SH-SY5Y (cell line): ENCODE results near the gene MROH7.

Source experiments
- GATA2 ChIP-seq: IDR thresholded peaks from 2 replicates; pipeline ENCODE4 v1.6.1; 2011; ENCODE audit warnings: mild to moderate bottlenecking, low read depth, low read length
- GATA3 ChIP-seq: IDR thresholded peaks from 2 replicates; pipeline ENCODE4 v1.6.1; 2011; ENCODE audit warnings: low read depth, mild to moderate bottlenecking, low read length, moderate library complexity

MROH7 gene

DNA sequence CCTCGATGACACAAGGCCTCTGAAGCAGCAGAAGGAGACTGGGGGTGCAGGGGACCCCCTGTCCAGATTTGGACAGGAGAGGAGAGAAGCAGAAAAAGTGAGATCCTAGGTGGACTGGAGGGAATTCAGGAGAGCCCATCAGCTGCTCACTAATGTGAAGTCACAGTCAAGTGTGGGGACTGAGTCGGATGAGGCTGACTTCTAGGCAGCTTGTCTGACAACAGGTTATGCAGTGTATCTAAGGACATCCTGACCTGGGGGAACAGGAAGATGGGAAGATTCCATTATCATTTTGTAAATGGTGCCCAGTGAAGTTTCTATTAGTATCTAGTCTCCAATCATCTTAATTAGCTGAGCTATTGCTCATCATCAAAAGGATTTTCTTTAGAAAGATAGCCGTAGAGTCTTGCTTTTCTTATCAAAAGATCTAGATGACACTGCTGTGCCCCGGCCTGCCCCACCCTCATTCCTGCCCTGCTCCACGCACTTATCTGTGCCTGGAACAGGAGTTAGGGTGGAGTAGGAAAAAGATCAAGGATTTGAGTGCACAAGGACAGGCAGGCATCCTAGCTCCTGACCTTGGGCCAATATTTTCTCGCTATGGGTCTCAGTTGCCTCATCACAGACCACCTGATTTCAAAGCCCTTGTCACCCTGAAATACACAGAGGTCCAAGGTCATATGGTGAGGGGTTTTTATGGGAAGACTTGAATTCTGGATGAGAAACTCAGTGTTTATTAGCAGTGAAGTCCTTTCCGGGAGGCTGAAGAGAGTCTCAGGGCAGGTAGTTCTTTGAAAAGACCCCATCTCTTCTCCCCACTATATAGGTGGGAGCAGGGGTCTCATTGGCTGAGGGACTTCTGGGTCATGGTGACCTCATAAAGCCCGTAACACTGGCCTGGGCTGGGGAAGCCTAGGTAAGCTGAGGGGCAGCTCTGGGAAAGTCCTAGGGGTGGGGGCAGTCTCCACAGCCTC is at the start of gene MROH7:
Gene MROH7 (plus strand): TSS at position 924 of the 974 bp plus-strand sequence. CDS start 11,141 bp downstream, outside the sequence.
- TF ChIP-seq GATA2: no peak
- TF ChIP-seq GATA3: no peak

GRCh38 chr1:54593571-54594160 is 47.9 kb upstream of the MROH7 start:
- TF ChIP-seq GATA2: no peak
- no peak for TF ChIP-seq GATA3

- no peak for TF ChIP-seq GATA2
- no peak for TF ChIP-seq GATA3
Measured at GRCh38 chr1:54594463-54594862, 47.1 kb upstream of the MROH7 start.

DNA sequence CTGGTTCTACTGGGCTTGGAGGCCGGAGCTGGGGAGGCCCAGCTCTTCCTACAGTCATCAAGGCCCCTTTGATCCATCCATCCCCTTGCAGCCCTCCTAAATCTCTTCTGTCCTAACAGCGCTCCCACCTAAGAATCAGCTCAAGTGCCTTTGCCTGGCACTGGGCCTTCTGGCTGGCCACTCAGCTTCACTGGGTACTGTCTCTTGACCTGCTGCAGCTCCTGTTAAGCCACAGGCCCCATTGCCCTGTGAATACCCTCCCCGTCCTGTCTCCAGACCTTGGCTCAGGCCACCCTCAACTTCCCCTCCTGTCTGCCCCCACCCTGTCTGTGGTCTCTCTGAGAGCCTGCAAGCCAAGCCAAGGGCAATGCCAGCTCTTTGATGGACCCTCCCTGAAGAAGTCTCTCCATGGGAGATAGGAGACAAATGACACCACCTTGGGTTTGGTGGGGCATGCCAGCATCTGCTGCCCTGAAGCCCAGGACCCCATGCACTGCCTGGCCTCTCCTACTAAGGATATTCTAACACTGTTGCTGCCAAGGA is 45.6 kb upstream of the MROH7 start:
- TF ChIP-seq GATA3: no peak
- TF ChIP-seq GATA2: no peak

GRCh38 chr1:54596756-54597155 is 44.8 kb upstream of the MROH7 start:
- no peak for TF ChIP-seq GATA2
- no peak for TF ChIP-seq GATA3

DNA sequence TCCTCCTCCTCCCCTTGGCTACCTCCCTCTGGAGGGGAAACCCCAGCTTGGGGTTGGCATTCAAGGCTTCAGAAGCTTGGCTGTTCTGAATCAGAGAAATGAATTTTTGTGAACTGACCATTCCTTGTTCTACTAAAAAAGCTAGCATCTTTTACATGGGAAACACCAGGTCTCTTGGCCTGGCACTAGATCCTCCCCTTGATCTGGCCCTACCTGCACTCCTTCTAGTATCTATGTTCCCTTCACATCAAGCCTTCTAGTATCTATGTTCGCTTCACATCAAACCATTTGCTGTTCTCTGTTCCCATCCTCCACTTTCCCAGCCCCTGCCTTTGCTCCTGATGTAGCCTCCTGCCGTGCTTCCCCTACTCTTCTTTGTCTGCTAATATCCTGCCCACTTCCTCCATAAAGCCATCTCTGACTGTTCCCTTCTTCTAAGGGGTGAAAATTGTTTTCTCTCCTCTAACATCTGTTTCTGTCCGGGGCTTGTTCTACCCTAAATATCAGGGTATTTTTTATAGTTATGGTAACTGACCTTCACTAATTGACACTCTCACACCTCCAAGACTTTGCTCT is 44.0 kb upstream of the MROH7 start:
- no peak for TF ChIP-seq GATA3
- no peak for TF ChIP-seq GATA2

- TF ChIP-seq GATA2 (no peak), GATA3 (no peak)
Measured at GRCh38 chr1:54599211-54599823, 42.3 kb upstream of the MROH7 start.

GRCh38 chr1:54600947-54601721 is 40.5 kb upstream of the MROH7 start:
- TF ChIP-seq GATA2 (no peak), GATA3 (no peak)

DNA sequence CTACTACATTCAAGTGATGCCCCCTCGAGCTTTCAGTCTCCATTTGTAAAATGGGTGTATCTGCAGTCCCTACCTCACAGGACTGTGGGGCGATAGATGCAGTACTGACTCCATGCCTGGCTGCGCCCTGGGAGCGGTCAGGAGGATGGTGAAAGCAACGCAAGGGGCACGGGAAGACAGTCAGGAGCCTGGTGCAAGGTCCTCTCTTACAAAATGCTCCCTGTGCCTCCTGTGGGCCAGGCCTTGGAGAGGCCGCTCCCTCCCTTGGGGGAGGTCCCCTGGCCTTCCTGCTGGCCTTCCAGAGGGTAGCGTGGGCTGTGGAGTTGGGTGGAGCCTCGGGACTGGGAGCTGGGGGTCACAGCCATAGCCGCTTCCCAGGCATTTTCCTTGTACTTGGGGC is 39.9 kb upstream of the MROH7 start:
- TF ChIP-seq GATA2 (no peak), GATA3 (no peak)

DNA sequence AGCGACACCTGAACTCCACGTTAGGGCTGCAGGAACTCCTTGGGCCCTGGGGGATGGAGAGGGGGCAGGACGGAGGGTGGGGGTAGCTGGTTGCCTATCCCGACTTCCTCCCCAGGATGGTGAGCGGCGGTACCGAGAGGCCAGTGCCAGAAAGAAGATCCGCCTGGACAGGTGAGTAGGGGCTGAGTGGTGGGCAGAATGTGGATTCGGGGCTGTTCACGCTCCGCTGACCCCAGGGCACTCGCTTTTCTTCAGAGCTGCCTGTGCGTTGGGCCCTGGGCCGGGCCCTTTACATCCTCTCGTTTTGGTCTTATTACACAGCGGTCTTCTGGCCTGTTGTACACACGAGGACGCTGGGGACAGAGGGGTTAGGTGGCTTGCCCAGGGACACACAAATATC is 39.0 kb upstream of the MROH7 start:
- TF ChIP-seq GATA2 (no peak), GATA3 (no peak)

- no peak for TF ChIP-seq GATA2
- no peak for TF ChIP-seq GATA3
Measured at GRCh38 chr1:54603241-54603640, 38.3 kb upstream of the MROH7 start.

GRCh38 chr1:54604051-54604450 is 37.5 kb upstream of the MROH7 start:
- TF ChIP-seq GATA2 (no peak), GATA3 (no peak)

- no peak for TF ChIP-seq GATA3
- no peak for TF ChIP-seq GATA2
Measured at GRCh38 chr1:54604572-54605370, 36.8 kb upstream of the MROH7 start.
